Measurements from ENCODE around the gene COL7A1.

DNA sequence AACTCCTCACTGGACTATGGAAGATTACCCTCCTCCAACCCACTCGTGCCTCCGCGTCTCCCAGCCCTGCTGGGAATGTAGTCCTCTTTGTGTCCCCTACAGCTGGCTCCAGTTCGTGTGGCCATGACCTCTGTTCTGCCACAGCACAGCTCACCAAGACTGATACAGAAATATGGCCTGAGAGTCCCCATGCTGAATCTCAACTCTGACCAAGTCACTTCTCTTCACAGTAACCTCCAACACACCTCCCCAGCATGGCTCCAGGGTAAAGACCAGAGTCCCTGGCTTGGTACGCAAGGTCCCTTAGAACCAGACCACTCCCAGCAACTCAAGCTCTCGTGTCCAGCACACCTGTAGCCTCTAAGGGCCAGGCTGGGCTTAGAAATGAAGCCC, 2.3 kb upstream of the COL7A1 start:
- TF ChIP-seq, protein P1, sequence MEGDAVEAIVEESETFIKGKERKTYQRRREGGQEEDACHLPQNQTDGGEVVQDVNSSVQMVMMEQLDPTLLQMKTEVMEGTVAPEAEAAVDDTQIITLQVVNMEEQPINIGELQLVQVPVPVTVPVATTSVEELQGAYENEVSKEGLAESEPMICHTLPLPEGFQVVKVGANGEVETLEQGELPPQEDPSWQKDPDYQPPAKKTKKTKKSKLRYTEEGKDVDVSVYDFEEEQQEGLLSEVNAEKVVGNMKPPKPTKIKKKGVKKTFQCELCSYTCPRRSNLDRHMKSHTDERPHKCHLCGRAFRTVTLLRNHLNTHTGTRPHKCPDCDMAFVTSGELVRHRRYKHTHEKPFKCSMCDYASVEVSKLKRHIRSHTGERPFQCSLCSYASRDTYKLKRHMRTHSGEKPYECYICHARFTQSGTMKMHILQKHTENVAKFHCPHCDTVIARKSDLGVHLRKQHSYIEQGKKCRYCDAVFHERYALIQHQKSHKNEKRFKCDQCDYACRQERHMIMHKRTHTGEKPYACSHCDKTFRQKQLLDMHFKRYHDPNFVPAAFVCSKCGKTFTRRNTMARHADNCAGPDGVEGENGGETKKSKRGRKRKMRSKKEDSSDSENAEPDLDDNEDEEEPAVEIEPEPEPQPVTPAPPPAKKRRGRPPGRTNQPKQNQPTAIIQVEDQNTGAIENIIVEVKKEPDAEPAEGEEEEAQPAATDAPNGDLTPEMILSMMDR (IDR thresholded peaks at IDR 0.05), result no peak
- TF ChIP-seq POLR2A (IDR thresholded peaks at IDR 0.05) (no peak), POLR2AphosphoS5 (IDR thresholded peaks at IDR 0.05) (peak in 1 of 4 donors; percentile 4), EP300 (IDR thresholded peaks at IDR 0.05) (no peak)
